H1 (cell line): ENCODE measurements around the gene KIZ. TPM values are rescaled to one million over a fixed set of nuclear protein-coding genes. Genes with fewer than 3 reads are reported as not detected.

Experiments used
- ASH2L ChIP-seq: fragments of 200-600, 300-600 bp; sonication (generic); IDR thresholded peaks from one replicate; pipeline ENCODE4 v1.7.1; 2017; ENCODE audit warnings: low read length
- BRCA1 ChIP-seq: IDR thresholded peaks from 2 replicates; pipeline ENCODE4 v1.6.1; 2012; ENCODE audit warnings: low read depth, low read length, improper control_type of control experiment
- CBX5 ChIP-seq: fragments of 300-800, 300-1000 bp; sonication (generic); IDR thresholded peaks from 2 replicates; pipeline ENCODE4 v1.7.1; 2016; ENCODE audit warnings: antibody characterized with exemption, low read length, low read depth
- CBX8 ChIP-seq: fragments of 300-800, 300-1000 bp; sonication (generic); IDR thresholded peaks from 2 replicates; pipeline ENCODE4 v1.7.1; 2016; ENCODE audit warnings: low read depth, low read length, borderline replicate concordance
- CHD1 ChIP-seq: IDR thresholded peaks from 2 replicates; pipeline ENCODE4 v1.6.1; 2012; ENCODE audit warnings: low read depth, low read length, improper control_type of control experiment
- CREB1 ChIP-seq: IDR thresholded peaks from 2 replicates; pipeline ENCODE4 v1.6.1; 2012; ENCODE audit warnings: inconsistent platforms
- CTBP2 ChIP-seq: IDR thresholded peaks from 2 replicates; pipeline ENCODE4 v1.7.0; 2011; ENCODE audit warnings: borderline replicate concordance, mild to moderate bottlenecking, moderate library complexity, mixed read lengths, low read length; ENCODE audit not compliant: insufficient read depth, insufficient read length
- E2F6 ChIP-seq: IDR thresholded peaks from 2 replicates; pipeline ENCODE4 v1.6.1; 2012; ENCODE audit warnings: inconsistent platforms
- EP300 ChIP-seq, 2 experiments: IDR thresholded peaks; 1 replicate in 1 of 2; 2 replicates in 1 of 2; pipeline ENCODE4 v1.6.1; 2011 to 2012; ENCODE audit warnings: low read depth in 2 of 2, low read length in 2 of 2, mild to moderate bottlenecking in 2 of 2, borderline replicate concordance in 1 of 2, inconsistent platforms in 1 of 2, moderate library complexity in 1 of 2
- EZH2 ChIP-seq: fragments of 200-600 bp; sonication (generic); IDR thresholded peaks from 2 replicates; pipeline ENCODE4 v1.7.1; 2012; ENCODE audit warnings: low read depth, mild to moderate bottlenecking, moderate library complexity, low read length, inconsistent platforms; ENCODE audit not compliant: severe bottlenecking
- GTF2F1 ChIP-seq: IDR thresholded peaks from 2 replicates; pipeline ENCODE4 v1.6.1; 2012; ENCODE audit warnings: low read depth, low read length, improper control_type of control experiment, borderline replicate concordance
- HDAC2 ChIP-seq, 2 experiments: fragments of 300-600 bp in 1 of 2; sonication (generic) in 1 of 2; IDR thresholded peaks; 2 replicates each; pipeline ENCODE4 v1.6.1; 2011 to 2012; ENCODE audit warnings: low read depth in 2 of 2, low read length in 2 of 2, mild to moderate bottlenecking in 2 of 2, moderate library complexity in 2 of 2, borderline replicate concordance in 1 of 2, inconsistent platforms in 1 of 2
- JUND ChIP-seq: IDR thresholded peaks from 2 replicates; pipeline ENCODE4 v1.6.1; 2011; ENCODE audit warnings: mild to moderate bottlenecking, improper control_type of control experiment, low read length
- KDM5A ChIP-seq: fragments of 200-600 bp; IDR thresholded peaks from 2 replicates; pipeline ENCODE4 v1.7.1; 2012; ENCODE audit warnings: mild to moderate bottlenecking, low read length, inconsistent platforms, mixed read lengths
- PHF8 ChIP-seq: fragments of 200-600 bp; sonication (generic); conservative IDR thresholded peaks from 2 replicates; pipeline ENCODE4 v1.7.1; 2012; ENCODE audit warnings: low read depth, mild to moderate bottlenecking, inconsistent platforms, low read length, moderate library complexity
- POU5F1 ChIP-seq: IDR thresholded peaks from 2 replicates; pipeline ENCODE4 v1.6.1; 2011; ENCODE audit warnings: low read depth, mild to moderate bottlenecking, low read length, moderate library complexity
- RNF2 ChIP-seq: fragments of 200-900, 300-1000 bp; sonication (generic); IDR thresholded peaks from 2 replicates; pipeline ENCODE4 v1.7.1; 2016; ENCODE audit warnings: borderline replicate concordance, low read depth, mild to moderate bottlenecking, antibody characterized with exemption, low read length; ENCODE audit not compliant: poor library complexity, severe bottlenecking; ENCODE audit errors: missing control alignments
- SAP30 ChIP-seq: fragments of 300-600 bp; sonication (generic); IDR thresholded peaks from 2 replicates; pipeline ENCODE4 v1.7.1; 2012; ENCODE audit warnings: low read length, moderate library complexity, mild to moderate bottlenecking, inconsistent platforms; ENCODE audit not compliant: insufficient read depth, insufficient replicate concordance
- SIN3A ChIP-seq, 2 experiments: IDR thresholded peaks in 1 of 2; conservative IDR thresholded peaks in 1 of 2; 2 replicates each; pipeline ENCODE4 v1.6.1; 2011 to 2012; ENCODE audit warnings: low read length in 2 of 2, improper control_type of control experiment in 1 of 2, low read depth in 1 of 2, mild to moderate bottlenecking in 1 of 2
- SIRT6 ChIP-seq: IDR thresholded peaks from one replicate; pipeline ENCODE4 v1.7.1; 2012; ENCODE audit warnings: low read length, inconsistent platforms
- SP1 ChIP-seq: IDR thresholded peaks from 2 replicates; pipeline ENCODE4 v1.6.1; 2011; ENCODE audit warnings: low read depth, low read length
- SUZ12 ChIP-seq: fragments of 200-600 bp; sonication (generic); IDR thresholded peaks from 2 replicates; pipeline ENCODE4 v1.6.1; 2012; ENCODE audit warnings: mild to moderate bottlenecking, inconsistent platforms, low read length, moderate library complexity, mixed read lengths
- TBP ChIP-seq: IDR thresholded peaks from 2 replicates; pipeline ENCODE4 v1.6.1; 2011; ENCODE audit warnings: low read depth, low read length, improper control_type of control experiment
- polyA plus RNA-seq, 7 experiments: library from polyadenylated mRNA; depleted of rRNA in 3 of 7; stranded (reverse) in 5 of 7; unstranded in 2 of 7; fragments of >200 nt in 5 of 7; fragments of 200-250 nt in 2 of 7; gene quantifications; 1 replicate in 5 of 7; 2 replicates in 1 of 7; 4 replicates in 1 of 7; pipeline versions ENCODE4 v1.2.1 to v1.2.3, GENCODE V29; 2011 to 2013; ENCODE audit warnings: missing spikeins in 2 of 7, mixed read lengths in 2 of 7
- total RNA-seq: library from RNA; stranded (reverse); fragmentation: NEBNext Ultra II Directional; extraction: Animal tissue kit (Norgen Biotek cat#: 25700); gene quantifications from 2 replicates; pipeline ENCODE4 v1.2.1, GENCODE V29; 2021

Gene KIZ
- total and polyA plus RNA-seq, 2 of the 8 experiments (the other 6 are each of a cell fraction or from before 2014, with no cell fraction given), result 13.0 to 51.7 TPM

DNA sequence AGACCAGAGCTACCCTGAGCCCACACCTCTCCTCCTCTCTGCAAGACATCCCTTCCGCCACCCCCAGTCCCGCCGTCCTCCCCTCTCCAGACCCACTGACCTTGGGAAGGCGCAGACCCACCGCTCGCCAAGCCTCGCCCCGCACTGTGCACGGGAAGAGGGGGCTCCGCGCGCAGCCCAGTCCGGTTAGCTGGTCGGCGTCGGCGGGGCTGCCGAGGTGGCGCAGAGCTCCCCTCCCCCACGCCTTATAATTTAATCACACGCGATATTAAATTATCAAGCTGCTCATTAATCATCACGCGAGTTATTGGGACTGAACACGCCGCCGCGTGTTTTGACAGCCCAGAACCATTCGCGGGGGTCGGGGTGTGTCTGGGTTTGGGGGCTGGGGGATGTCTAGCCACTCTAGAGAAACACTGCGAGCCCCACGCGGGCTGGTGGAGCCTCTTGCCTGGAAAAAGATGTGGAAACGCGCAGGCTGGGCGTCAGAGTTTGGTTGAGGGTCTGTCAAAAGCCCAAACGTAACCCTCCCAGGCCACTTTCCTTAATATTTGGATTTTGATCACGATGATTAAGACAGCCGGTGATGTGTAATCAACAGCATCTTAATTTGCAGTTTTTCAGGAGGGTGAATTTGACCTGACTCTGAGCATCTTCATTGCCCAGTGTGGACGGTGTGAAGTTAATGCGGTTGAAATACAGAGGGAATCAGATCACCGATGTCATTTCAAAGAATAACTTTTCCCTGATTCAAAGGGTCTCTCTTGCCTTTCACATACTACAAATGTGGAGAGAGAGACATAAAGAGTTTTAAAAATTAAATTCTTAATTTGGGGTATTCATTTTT is 19.5 kb upstream of the KIZ start, which contains the start of gene LINC00237 (continued):
- TF ChIP-seq E2F6 (no peak), EP300 (IDR thresholded peaks at IDR 0.05; ENCODE audit: borderline replicate concordance in 1 of 2, low read depth in 2 of 2, low read length in 2 of 2) (no peak), JUND (no peak), SP1 (no peak), ASH2L (no peak), BRCA1 (no peak), SAP30 (no peak), EZH2 (peak; percentile 65), CTBP2 (no peak), CBX8 (no peak), SUZ12 (peak; percentile 34), CREB1 (no peak), POU5F1 (no peak), KDM5A (no peak), TBP (no peak), PHF8 (peak; percentile 37; the same call in 1 of the 2 replicates), RNF2 (peak; percentile 76), SIRT6 (no peak), HDAC2 (IDR thresholded peaks at IDR 0.05; ENCODE audit: borderline replicate concordance in 1 of 2, low read depth in 2 of 2, low read length in 2 of 2) (no peak), GTF2F1 (no peak), SIN3A (conservative IDR thresholded peaks at IDR 0.05 in 1 of 2, IDR thresholded peaks at IDR 0.05 in 1 of 2; ENCODE audit: low read depth in 1 of 2, low read length in 2 of 2) (no peak), CHD1 (no peak), CBX5 (no peak)
- TF ChIP-seq, all 59 proteins: peak for 4
